ENCODE results near the gene ODF2.

ODF2 gene

GRCh38 chr9:128448746-128449145 is 7.1 kb upstream of the ODF2 start:
- Histone ChIP-seq H3K36me3 (ENCODE audit: insufficient read depth, low read length) (no peaks in the 10 kb centered on the region), H3K4me3 (ENCODE audit: low read depth in 1 of 2, low read length in 2 of 2) (no peak overlapping the region)
- ATAC-seq (ENCODE audit: insufficient read depth, low read depth): no peak

GRCh38 chr9:128454991-128455390 is 815 bp upstream of the ODF2 start:
- no peak overlapping the region for H2AFZ ChIP-seq (ENCODE audit: low read depth, low read length)
- H3K9ac ChIP-seq (ENCODE audit: low read depth, low read length): no peak overlapping the region
- H3K27ac ChIP-seq (ENCODE audit: low read length): no peak overlapping the region
- H3K27me3 ChIP-seq (ENCODE audit: insufficient read depth, low read length, poor library complexity): no peaks in the 10 kb centered on the region
- DNase-seq (no peak), ATAC-seq (ENCODE audit: insufficient read depth, low read depth) (no peak)
- H3K36me3 ChIP-seq (ENCODE audit: insufficient read depth, low read length): peaks cover 9% of the 10 kb centered on the region
- peaks cover 36% of the 10 kb centered on the region for H3K79me2 ChIP-seq (ENCODE audit: insufficient read depth, low read length)
- H3K4me2 ChIP-seq (ENCODE audit: insufficient read depth, low read length): peak overlapping the region; percentile 22; the same call in 1 of the 2 replicates
- peaks cover 20% of the 10 kb centered on the region for H3K4me1 ChIP-seq (ENCODE audit: insufficient read depth, low read length)
- TF ChIP-seq EZH2 (IDR thresholded peaks at IDR 0.05; ENCODE audit: borderline replicate concordance, low read depth, low read length, severe bottlenecking) (no peak), CTCF (IDR thresholded peaks at IDR 0.05; ENCODE audit: borderline replicate concordance, extremely low read depth, low read length, poor library complexity, severe bottlenecking) (no peak)
- no peaks in the 10 kb centered on the region for H3K9me3 ChIP-seq (ENCODE audit: insufficient read depth, low read length, severe bottlenecking)
- no peak overlapping the region for H3K4me3 ChIP-seq (ENCODE audit: low read depth in 1 of 2, low read length in 2 of 2)
- peaks cover 15% of the 10 kb centered on the region for H4K20me1 ChIP-seq (ENCODE audit: insufficient read depth, low read length)

More at GRCh38 chr9:128448746-128449145, 7.1 kb upstream of the ODF2 start:
- H3K4me1 ChIP-seq (ENCODE audit: insufficient read depth, low read length): no peaks in the 10 kb centered on the region
- H3K27ac ChIP-seq (ENCODE audit: low read length): no peak overlapping the region
- H3K27me3 ChIP-seq (ENCODE audit: insufficient read depth, low read length, poor library complexity): no peaks in the 10 kb centered on the region
- no peaks in the 10 kb centered on the region for H3K9me3 ChIP-seq (ENCODE audit: insufficient read depth, low read length, severe bottlenecking)
- TF ChIP-seq EZH2 (IDR thresholded peaks at IDR 0.05; ENCODE audit: borderline replicate concordance, low read depth, low read length, severe bottlenecking) (no peak), CTCF (IDR thresholded peaks at IDR 0.05; ENCODE audit: borderline replicate concordance, extremely low read depth, low read length, poor library complexity, severe bottlenecking) (no peak)
- H3K9ac ChIP-seq (ENCODE audit: low read depth, low read length): no peak overlapping the region
- H3K79me2 ChIP-seq (ENCODE audit: insufficient read depth, low read length): no peaks in the 10 kb centered on the region
- no peak overlapping the region for H3K4me2 ChIP-seq (ENCODE audit: insufficient read depth, low read length)
- no peaks in the 10 kb centered on the region for H4K20me1 ChIP-seq (ENCODE audit: insufficient read depth, low read length)
- no peak overlapping the region for H2AFZ ChIP-seq (ENCODE audit: low read depth, low read length)
- DNase-seq: no peak

- H3K9ac ChIP-seq (ENCODE audit: low read depth, low read length): peak overlapping the region; percentile 69
- peak; percentile 5 for TF ChIP-seq CTCF (IDR thresholded peaks at IDR 0.05; ENCODE audit: borderline replicate concordance, extremely low read depth, low read length, poor library complexity, severe bottlenecking)
- no peak for TF ChIP-seq EZH2 (IDR thresholded peaks at IDR 0.05; ENCODE audit: borderline replicate concordance, low read depth, low read length, severe bottlenecking)
- H2AFZ ChIP-seq (ENCODE audit: low read depth, low read length): peak overlapping the region; percentile 89
These were observed 831 bp downstream of the ODF2 start for GRCh38 chr9:128456613-128457061.

More at GRCh38 chr9:128456613-128457061, 831 bp downstream of the ODF2 start:
- H4K20me1 ChIP-seq (ENCODE audit: insufficient read depth, low read length): peaks cover 21% of the 10 kb centered on the region
- peak overlapping the region; percentile 79 for H3K27ac ChIP-seq (ENCODE audit: low read length)
- no peaks in the 10 kb centered on the region for H3K9me3 ChIP-seq (ENCODE audit: insufficient read depth, low read length, severe bottlenecking)
- DNase-seq (peak; percentile 80), ATAC-seq (ENCODE audit: insufficient read depth, low read depth) (peak; percentile 74)
- peaks cover 36% of the 10 kb centered on the region for H3K79me2 ChIP-seq (ENCODE audit: insufficient read depth, low read length)
- peak overlapping the region; percentile 98 for H3K4me2 ChIP-seq (ENCODE audit: insufficient read depth, low read length)
- H3K36me3 ChIP-seq (ENCODE audit: insufficient read depth, low read length): peaks cover 24% of the 10 kb centered on the region
- no peaks in the 10 kb centered on the region for H3K27me3 ChIP-seq (ENCODE audit: insufficient read depth, low read length, poor library complexity)
- H3K4me1 ChIP-seq (ENCODE audit: insufficient read depth, low read length): peaks cover 20% of the 10 kb centered on the region
- peak overlapping the region; percentile 84 to 92 for H3K4me3 ChIP-seq (ENCODE audit: low read depth in 1 of 2, low read length in 2 of 2)

Measured in DND-41 (cell line).